ENCODE data around the gene OSBPL5. TPM values are rescaled to one million over a fixed set of nuclear protein-coding genes. Genes with fewer than 3 reads are reported as not detected.
A peak's percentile ranks its signal among the peaks of the same experiment; 100 is the strongest.

The OSBPL5 gene
- total and polyA plus RNA-seq, 8 donors, result 8.6 to 127 (median 25.2) TPM

DNA sequence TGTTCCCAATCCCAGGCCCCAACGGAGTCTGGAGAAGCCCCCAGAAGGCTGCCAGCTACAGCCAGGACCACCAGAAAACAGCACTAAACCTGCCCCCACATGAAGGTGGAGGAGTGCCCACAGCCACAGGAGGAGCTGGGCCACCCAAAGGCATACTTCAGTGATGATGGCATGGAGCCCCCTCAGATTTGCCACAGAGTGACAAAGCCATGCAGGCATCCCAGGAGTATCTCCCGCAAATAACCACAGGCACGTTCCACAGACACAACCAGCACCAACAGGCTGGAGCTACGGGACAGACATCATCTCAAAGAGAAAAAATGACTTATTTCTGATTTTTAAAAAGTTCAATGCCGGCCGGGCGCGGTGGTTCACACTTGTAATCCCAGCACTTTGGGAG is 118.5 kb downstream of the OSBPL5 start:
- Histone ChIP-seq H3K27ac (no peak overlapping the region), H3K4me3 (no peak overlapping the region), H3K36me3 (peaks cover 0 to 45% (median 39%) of the 10 kb centered on the region in 4 donors), H3K4me1 (peaks cover 43 to 79% (median 58%) of the 10 kb centered on the region in 4 donors), H3K9me3 (no peaks in the 10 kb centered on the region), H3K27me3 (no peaks in the 10 kb centered on the region)
- WGBS, 5 donors, result 84 to 92% (median 89%) methylated on average over 7 to 8 of the region's 8 CpGs
- TF ChIP-seq POLR2AphosphoS5 (IDR thresholded peaks at IDR 0.05) (no peak), POLR2A (IDR thresholded peaks at IDR 0.05) (no peak), EP300 (IDR thresholded peaks at IDR 0.05) (no peak)
- TF ChIP-seq, protein P1, sequence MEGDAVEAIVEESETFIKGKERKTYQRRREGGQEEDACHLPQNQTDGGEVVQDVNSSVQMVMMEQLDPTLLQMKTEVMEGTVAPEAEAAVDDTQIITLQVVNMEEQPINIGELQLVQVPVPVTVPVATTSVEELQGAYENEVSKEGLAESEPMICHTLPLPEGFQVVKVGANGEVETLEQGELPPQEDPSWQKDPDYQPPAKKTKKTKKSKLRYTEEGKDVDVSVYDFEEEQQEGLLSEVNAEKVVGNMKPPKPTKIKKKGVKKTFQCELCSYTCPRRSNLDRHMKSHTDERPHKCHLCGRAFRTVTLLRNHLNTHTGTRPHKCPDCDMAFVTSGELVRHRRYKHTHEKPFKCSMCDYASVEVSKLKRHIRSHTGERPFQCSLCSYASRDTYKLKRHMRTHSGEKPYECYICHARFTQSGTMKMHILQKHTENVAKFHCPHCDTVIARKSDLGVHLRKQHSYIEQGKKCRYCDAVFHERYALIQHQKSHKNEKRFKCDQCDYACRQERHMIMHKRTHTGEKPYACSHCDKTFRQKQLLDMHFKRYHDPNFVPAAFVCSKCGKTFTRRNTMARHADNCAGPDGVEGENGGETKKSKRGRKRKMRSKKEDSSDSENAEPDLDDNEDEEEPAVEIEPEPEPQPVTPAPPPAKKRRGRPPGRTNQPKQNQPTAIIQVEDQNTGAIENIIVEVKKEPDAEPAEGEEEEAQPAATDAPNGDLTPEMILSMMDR (IDR thresholded peaks at IDR 0.05), result no peak
- intact Hi-C loops (cut with DNase I; ENCODE audit: low total_unique reads), result no loop called here
- no peak for DNase-seq

DNA sequence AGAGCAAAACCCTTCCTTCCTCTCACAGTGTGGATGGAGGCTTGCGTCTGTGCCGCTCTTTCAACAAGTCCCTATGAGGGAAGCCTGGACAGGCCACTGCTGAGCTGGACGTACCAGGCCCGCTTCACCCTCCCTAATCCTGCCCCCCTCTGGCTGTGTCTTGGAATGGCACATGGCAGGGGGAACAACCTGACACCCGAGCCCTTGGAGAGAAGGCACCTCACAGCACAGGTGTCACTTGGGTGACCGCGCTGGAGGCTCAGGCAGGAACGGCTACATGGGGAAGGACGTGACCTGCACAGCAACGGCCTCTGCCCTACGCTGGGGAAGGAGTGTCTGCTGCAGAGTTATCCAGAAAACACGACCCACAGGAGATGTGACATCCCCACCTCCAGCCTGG is 118.9 kb downstream of the OSBPL5 start:
- no peak overlapping the region for H3K4me3 ChIP-seq
- DNase-seq, result no peak
- H3K27ac ChIP-seq, result no peak overlapping the region
- H3K36me3 ChIP-seq, result peaks cover 3 to 49% (median 39%) of the 10 kb centered on the region in 4 donors
- H3K9me3 ChIP-seq, result no peaks in the 10 kb centered on the region
- no peak for TF ChIP-seq POLR2A (IDR thresholded peaks at IDR 0.05)
- TF ChIP-seq, protein P1 (IDR thresholded peaks at IDR 0.05), result no peak
- TF ChIP-seq EP300 (IDR thresholded peaks at IDR 0.05), result no peak
- TF ChIP-seq POLR2AphosphoS5 (IDR thresholded peaks at IDR 0.05), result no peak
- no peaks in the 10 kb centered on the region for H3K27me3 ChIP-seq
- 78 to 90% (median 82%) methylated on average over 8 to 12 of the region's 12 CpGs for WGBS, 5 donors
- H3K4me1 ChIP-seq, result peaks cover 39 to 76% (median 58%) of the 10 kb centered on the region in 4 donors
- intact Hi-C loops (cut with DNase I; ENCODE audit: low total_unique reads), result no loop called here

DNA sequence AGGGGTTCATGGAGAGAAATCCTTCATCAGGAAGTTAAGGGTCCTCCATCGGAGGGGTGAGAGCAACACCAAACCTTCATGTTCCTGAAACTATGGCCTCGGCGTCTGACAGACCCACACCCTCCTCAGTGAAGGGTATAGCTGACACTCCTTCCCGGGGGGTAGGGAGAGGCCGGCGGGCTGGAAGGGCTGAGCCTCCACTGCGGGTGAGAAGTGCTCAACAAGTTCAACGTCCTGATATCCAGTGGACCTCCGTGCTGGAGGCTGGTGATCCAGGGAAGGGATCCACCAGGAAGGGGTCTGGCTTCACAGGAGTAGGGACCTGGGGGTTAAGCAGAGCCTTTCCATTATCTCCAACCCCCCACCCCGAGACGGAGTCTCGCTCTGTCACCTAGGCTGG is 120.2 kb downstream of the OSBPL5 start:
- no peaks in the 10 kb centered on the region for H3K9me3 ChIP-seq
- no peaks in the 10 kb centered on the region for H3K27me3 ChIP-seq
- 92 to 96% (median 94%) methylated on average over 12 of the region's 12 CpGs for WGBS, 5 donors
- peaks cover 16 to 62% (median 52%) of the 10 kb centered on the region in 4 donors for H3K36me3 ChIP-seq
- DNase-seq, result no peak
- peaks cover 27 to 63% (median 49%) of the 10 kb centered on the region in 4 donors for H3K4me1 ChIP-seq
- TF ChIP-seq POLR2A (IDR thresholded peaks at IDR 0.05) (no peak), POLR2AphosphoS5 (IDR thresholded peaks at IDR 0.05) (no peak), EP300 (IDR thresholded peaks at IDR 0.05) (no peak)
- TF ChIP-seq, protein P1 (IDR thresholded peaks at IDR 0.05), result no peak
- intact Hi-C loops (cut with DNase I; ENCODE audit: low total_unique reads), result no loop called here
- no peak overlapping the region for H3K4me3 ChIP-seq
- H3K27ac ChIP-seq, result peak overlapping the region in 4 of 5 donors; percentile 52 to 77 (median 72)

DNA sequence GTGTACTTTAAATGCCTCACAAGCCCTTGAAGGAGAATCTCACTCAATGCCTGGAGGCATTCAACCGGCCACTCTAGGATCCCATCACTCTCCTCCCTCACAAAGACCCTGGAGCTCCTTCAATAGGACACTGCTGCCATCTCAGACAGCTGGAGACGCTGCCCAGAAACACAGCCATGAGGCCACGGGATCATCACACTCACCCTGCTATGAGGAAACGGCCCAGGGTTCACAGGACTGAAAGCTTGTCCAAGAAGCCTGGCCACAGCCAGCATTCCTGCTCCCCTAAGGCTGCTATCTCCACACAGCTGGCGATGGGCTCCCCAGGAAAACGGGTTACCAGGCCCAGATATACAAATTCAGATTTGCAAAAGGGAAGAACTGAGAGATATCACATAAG is 121.1 kb downstream of the OSBPL5 start:
- TF ChIP-seq, protein P1 (IDR thresholded peaks at IDR 0.05), result no peak
- no peak for TF ChIP-seq POLR2AphosphoS5 (IDR thresholded peaks at IDR 0.05)
- TF ChIP-seq POLR2A (IDR thresholded peaks at IDR 0.05), result no peak
- no peak for TF ChIP-seq EP300 (IDR thresholded peaks at IDR 0.05)
- H3K4me3 ChIP-seq, result no peak overlapping the region
- peaks cover 18 to 54% (median 40%) of the 10 kb centered on the region in 4 donors for H3K4me1 ChIP-seq
- 43 to 67% (median 49%) methylated on average over 5 to 6 of the region's 6 CpGs for WGBS, 5 donors
- peak overlapping the region; percentile 52 to 77 (median 68) for H3K27ac ChIP-seq
- no peak for DNase-seq
- H3K36me3 ChIP-seq, result peaks cover 20 to 71% (median 61%) of the 10 kb centered on the region in 4 donors
- no peaks in the 10 kb centered on the region for H3K27me3 ChIP-seq
- no peaks in the 10 kb centered on the region for H3K9me3 ChIP-seq
- intact Hi-C loops (cut with DNase I; ENCODE audit: low total_unique reads), result no loop called here

Data from stomach (tissue), 9 donors.